Measurements from ENCODE around the gene ST3GAL3.

Gene ST3GAL3

DNA sequence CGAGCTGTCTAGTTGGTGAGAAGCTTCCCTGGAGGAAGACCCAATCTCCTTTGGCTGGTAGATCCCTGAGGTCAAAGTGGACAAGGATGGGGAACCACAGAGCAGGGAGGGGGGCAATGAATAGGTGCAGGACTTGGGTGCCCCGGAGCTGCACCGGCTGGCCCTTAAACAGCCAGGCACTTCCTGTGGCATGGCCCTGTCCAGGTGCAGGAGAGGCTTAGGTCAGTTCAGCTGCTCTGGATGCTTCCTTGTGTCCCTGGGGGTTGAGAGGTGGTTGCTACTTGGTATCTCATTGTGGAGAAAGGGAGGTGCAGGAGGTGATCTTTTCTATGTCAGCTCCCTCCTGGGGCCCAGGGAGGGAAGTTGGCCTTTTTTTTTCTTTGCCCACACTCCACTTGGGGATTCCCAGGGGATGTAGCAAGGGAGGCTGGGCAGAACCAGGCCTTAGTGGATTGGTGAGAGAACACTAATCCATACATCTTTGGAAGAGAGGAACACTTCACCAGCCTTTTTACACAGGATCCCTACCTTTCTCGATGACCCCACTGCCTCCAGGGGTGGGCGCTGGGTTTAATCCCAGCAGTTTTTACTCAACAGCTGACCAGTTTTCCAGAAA is 1.2 kb upstream of the ST3GAL3 start:
- no peak overlapping the region for H2BK5ac ChIP-seq (ENCODE audit: low read depth, low read length, poor library complexity, severe bottlenecking)
- H3K9ac ChIP-seq (ENCODE audit: low read length) = peak overlapping the region; percentile 92
- no peak overlapping the region for H4K91ac ChIP-seq (ENCODE audit: low read length)
- no peak overlapping the region for H2BK120ac ChIP-seq (ENCODE audit: low read depth, low read length)
- H2BK12ac ChIP-seq (ENCODE audit: low read length in 2 of 2) = no peak overlapping the region
- H4K8ac ChIP-seq (ENCODE audit: low read length) = no peak overlapping the region
- H3K14ac ChIP-seq (ENCODE audit: low read length in 2 of 2) = no peak overlapping the region
- H3K4me1 ChIP-seq (ENCODE audit: control insufficient read depth, insufficient read depth, low read depth, low read length) = peaks cover 14% of the 10 kb centered on the region
- WGBS = 77% methylated on average over 5 of the region's 5 CpGs
- peak; percentile 50 for DNase-seq
- peak overlapping the region; percentile 62 for H3K4me2 ChIP-seq (ENCODE audit: low read length, poor library complexity, severe bottlenecking)
- no peak overlapping the region for H2AK5ac ChIP-seq (ENCODE audit: low read length, severe bottlenecking)
- no peak overlapping the region for H2BK15ac ChIP-seq (ENCODE audit: low read depth, poor library complexity, severe bottlenecking)
- H3K36me3 ChIP-seq (ENCODE audit: control insufficient read depth in 1 of 2, insufficient read depth in 2 of 2, low read depth in 1 of 2, low read length in 2 of 2) = peaks cover 43 to 51% of the 10 kb centered on the region in 2 experiments
- H3K4me3 ChIP-seq (ENCODE audit: insufficient read depth in 1 of 2, low read depth in 1 of 2, low read length in 2 of 2) = peak overlapping the region in 1 of 2 experiments; percentile 88
- H3K79me1 ChIP-seq (replicated peaks; ENCODE audit: low read length, poor library complexity, severe bottlenecking) = peaks cover 16% of the 10 kb centered on the region
- no peaks in the 10 kb centered on the region for H3K9me3 ChIP-seq (ENCODE audit: control insufficient read depth, low read length)
- no peak overlapping the region for H3K4ac ChIP-seq (ENCODE audit: low read depth in 1 of 2, low read length in 2 of 2)
- no peaks in the 10 kb centered on the region for H3K27me3 ChIP-seq (ENCODE audit: control insufficient read depth in 1 of 2, insufficient read depth in 1 of 2, low read length in 2 of 2)
- H3K18ac ChIP-seq (ENCODE audit: low read depth in 1 of 2, low read length in 2 of 2) = no peak overlapping the region
- no peak overlapping the region for H2AFZ ChIP-seq (ENCODE audit: low read depth, low read length)
- H3K27ac ChIP-seq (ENCODE audit: low read length, poor library complexity, severe bottlenecking) = peak overlapping the region; percentile 3
- no peak overlapping the region for H3K23ac ChIP-seq (ENCODE audit: low read length in 2 of 2)

GRCh38 chr1:43706598-43707189 is 642 bp upstream of the ST3GAL3 start:
- Histone ChIP-seq H3K4ac (ENCODE audit: low read depth in 1 of 2, low read length in 2 of 2) (peak overlapping the region in 1 of 2 experiments; percentile 65), H3K4me1 (ENCODE audit: control insufficient read depth, insufficient read depth, low read depth, low read length) (peaks cover 14% of the 10 kb centered on the region), H2BK120ac (ENCODE audit: low read depth, low read length) (no peak overlapping the region), H3K9me3 (ENCODE audit: control insufficient read depth, low read length) (no peaks in the 10 kb centered on the region), H3K27ac (ENCODE audit: low read length, poor library complexity, severe bottlenecking) (peak overlapping the region; percentile 3), H3K4me3 (ENCODE audit: insufficient read depth in 1 of 2, low read depth in 1 of 2, low read length in 2 of 2) (peak overlapping the region; percentile 52 to 88), H3K9ac (ENCODE audit: low read length) (peak overlapping the region; percentile 92), H3K27me3 (ENCODE audit: control insufficient read depth in 1 of 2, insufficient read depth in 1 of 2, low read length in 2 of 2) (no peaks in the 10 kb centered on the region), H3K79me1 (replicated peaks; ENCODE audit: low read length, poor library complexity, severe bottlenecking) (peaks cover 13% of the 10 kb centered on the region), H3K4me2 (ENCODE audit: low read length, poor library complexity, severe bottlenecking) (peak overlapping the region; percentile 62), H4K91ac (ENCODE audit: low read length) (no peak overlapping the region), H3K18ac (ENCODE audit: low read depth in 1 of 2, low read length in 2 of 2) (peak overlapping the region in 1 of 2 experiments; percentile 22), H3K23ac (ENCODE audit: low read length in 2 of 2) (peak overlapping the region in 1 of 2 experiments; percentile 1), H2BK12ac (ENCODE audit: low read length in 2 of 2) (no peak overlapping the region), H4K8ac (ENCODE audit: low read length) (no peak overlapping the region), H3K14ac (ENCODE audit: low read length in 2 of 2) (peak overlapping the region in 1 of 2 experiments; percentile 63), H2AK5ac (ENCODE audit: low read length, severe bottlenecking) (no peak overlapping the region), H2AFZ (ENCODE audit: low read depth, low read length) (peak overlapping the region; percentile 56), H2BK5ac (ENCODE audit: low read depth, low read length, poor library complexity, severe bottlenecking) (no peak overlapping the region), H2BK15ac (ENCODE audit: low read depth, poor library complexity, severe bottlenecking) (no peak overlapping the region), H3K36me3 (ENCODE audit: control insufficient read depth in 1 of 2, insufficient read depth in 2 of 2, low read depth in 1 of 2, low read length in 2 of 2) (peaks cover 39 to 45% of the 10 kb centered on the region in 2 experiments)
- DNase-seq = no peak
- WGBS = 4% methylated on average over 30 of the region's 30 CpGs

GRCh38 chr1:43708002-43708410 is 670 bp downstream of the ST3GAL3 start:
- Histone ChIP-seq H3K9ac (ENCODE audit: low read length) (peak overlapping the region; percentile 92), H3K18ac (ENCODE audit: low read depth in 1 of 2, low read length in 2 of 2) (peak overlapping the region; percentile 79 to 98), H3K27ac (ENCODE audit: low read length, poor library complexity, severe bottlenecking) (peak overlapping the region; percentile 82), H2AK5ac (ENCODE audit: low read length, severe bottlenecking) (no peak overlapping the region), H3K36me3 (ENCODE audit: control insufficient read depth in 1 of 2, insufficient read depth in 2 of 2, low read depth in 1 of 2, low read length in 2 of 2) (peaks cover 33% of the 10 kb centered on the region in 2 experiments), H3K23ac (ENCODE audit: low read length in 2 of 2) (peak overlapping the region in 1 of 2 experiments; percentile 28), H2BK15ac (ENCODE audit: low read depth, poor library complexity, severe bottlenecking) (peak overlapping the region; percentile 88), H3K27me3 (ENCODE audit: control insufficient read depth in 1 of 2, insufficient read depth in 1 of 2, low read length in 2 of 2) (no peaks in the 10 kb centered on the region), H3K4me2 (ENCODE audit: low read length, poor library complexity, severe bottlenecking) (peak overlapping the region; percentile 90), H3K79me1 (replicated peaks; ENCODE audit: low read length, poor library complexity, severe bottlenecking) (peaks cover 17% of the 10 kb centered on the region), H3K4ac (ENCODE audit: low read depth in 1 of 2, low read length in 2 of 2) (peak overlapping the region; percentile 53 to 76), H3K9me3 (ENCODE audit: control insufficient read depth, low read length) (no peaks in the 10 kb centered on the region), H2BK12ac (ENCODE audit: low read length in 2 of 2) (peak overlapping the region in 1 of 2 experiments; percentile 88), H3K4me1 (ENCODE audit: control insufficient read depth, insufficient read depth, low read depth, low read length) (peaks cover 14% of the 10 kb centered on the region), H2BK120ac (ENCODE audit: low read depth, low read length) (peak overlapping the region; percentile 81), H3K4me3 (ENCODE audit: insufficient read depth in 1 of 2, low read depth in 1 of 2, low read length in 2 of 2) (peak overlapping the region; percentile 88 to 93), H2BK5ac (ENCODE audit: low read depth, low read length, poor library complexity, severe bottlenecking) (peak overlapping the region; percentile 92), H4K91ac (ENCODE audit: low read length) (peak overlapping the region; percentile 78), H2AFZ (ENCODE audit: low read depth, low read length) (peak overlapping the region; percentile 88), H4K8ac (ENCODE audit: low read length) (peak overlapping the region; percentile 95), H3K14ac (ENCODE audit: low read length in 2 of 2) (peak overlapping the region in 1 of 2 experiments; percentile 86)
- WGBS = 1% methylated on average over 14 of the region's 15 CpGs
- DNase-seq = peak; percentile 74

DNA sequence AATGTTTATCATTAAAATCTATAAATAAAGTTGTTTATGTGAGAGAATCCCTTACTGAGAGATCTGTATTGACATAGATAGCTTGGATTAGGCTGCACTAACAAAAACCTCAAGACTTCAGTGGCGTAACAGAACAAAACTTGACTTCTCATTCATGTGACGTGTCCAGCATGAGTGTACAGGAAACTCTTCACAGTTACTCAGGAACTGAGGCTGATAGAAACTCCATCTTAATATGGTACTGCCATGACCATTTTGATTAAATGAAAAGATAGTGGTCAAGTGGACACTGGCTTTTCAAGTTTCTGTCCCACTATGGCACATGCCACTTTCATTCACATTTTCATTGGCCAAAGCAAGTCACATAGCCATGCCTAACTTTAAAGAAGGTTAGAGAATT is 3.7 kb downstream of the ST3GAL3 start:
- Histone ChIP-seq H3K18ac (ENCODE audit: low read depth in 1 of 2, low read length in 2 of 2) (peak overlapping the region; percentile 10 to 34), H3K4me3 (ENCODE audit: insufficient read depth in 1 of 2, low read depth in 1 of 2, low read length in 2 of 2) (no peak overlapping the region), H3K27me3 (ENCODE audit: control insufficient read depth in 1 of 2, insufficient read depth in 1 of 2, low read length in 2 of 2) (no peaks in the 10 kb centered on the region), H3K9me3 (ENCODE audit: control insufficient read depth, low read length) (no peaks in the 10 kb centered on the region), H3K27ac (ENCODE audit: low read length, poor library complexity, severe bottlenecking) (peak overlapping the region; percentile 81), H3K9ac (ENCODE audit: low read length) (peak overlapping the region; percentile 79), H2BK12ac (ENCODE audit: low read length in 2 of 2) (no peak overlapping the region), H3K4ac (ENCODE audit: low read depth in 1 of 2, low read length in 2 of 2) (peak overlapping the region in 1 of 2 experiments; percentile 20), H3K23ac (ENCODE audit: low read length in 2 of 2) (no peak overlapping the region), H4K91ac (ENCODE audit: low read length) (no peak overlapping the region), H3K36me3 (ENCODE audit: control insufficient read depth in 1 of 2, insufficient read depth in 2 of 2, low read depth in 1 of 2, low read length in 2 of 2) (peaks cover 6 to 7% of the 10 kb centered on the region in 2 experiments), H3K14ac (ENCODE audit: low read length in 2 of 2) (no peak overlapping the region), H3K4me1 (ENCODE audit: control insufficient read depth, insufficient read depth, low read depth, low read length) (peaks cover 11% of the 10 kb centered on the region), H3K79me1 (replicated peaks; ENCODE audit: low read length, poor library complexity, severe bottlenecking) (peaks cover 20% of the 10 kb centered on the region), H4K8ac (ENCODE audit: low read length) (no peak overlapping the region), H2AK5ac (ENCODE audit: low read length, severe bottlenecking) (no peak overlapping the region), H2BK120ac (ENCODE audit: low read depth, low read length) (no peak overlapping the region), H2BK5ac (ENCODE audit: low read depth, low read length, poor library complexity, severe bottlenecking) (no peak overlapping the region), H3K4me2 (ENCODE audit: low read length, poor library complexity, severe bottlenecking) (no peak overlapping the region), H2BK15ac (ENCODE audit: low read depth, poor library complexity, severe bottlenecking) (no peak overlapping the region), H2AFZ (ENCODE audit: low read depth, low read length) (no peak overlapping the region)
- DNase-seq = peak; percentile 96
- WGBS = 0% methylated on average over 2 of the region's 2 CpGs

All from mesenchymal stem cell (in vitro differentiated cells and primary cell).